GM12878 (cell line): ENCODE data around the gene RALGDS.

Experiments
- EZH2 ChIP-seq: IDR thresholded peaks from 2 replicates; pipeline ENCODE4 v1.6.1; 2012; ENCODE audit warnings: low read depth, mild to moderate bottlenecking, control low read depth, inconsistent platforms, low read length, borderline replicate concordance; ENCODE audit not compliant: control insufficient read depth
- TF ChIP-seq, protein P1 (sequence below): fragments of 450-650 bp; IDR thresholded peaks from 2 replicates; pipeline ENCODE4 v1.6.1; 2017; ENCODE audit warnings: antibody characterized with exemption, mild to moderate bottlenecking, moderate library complexity

DNA sequence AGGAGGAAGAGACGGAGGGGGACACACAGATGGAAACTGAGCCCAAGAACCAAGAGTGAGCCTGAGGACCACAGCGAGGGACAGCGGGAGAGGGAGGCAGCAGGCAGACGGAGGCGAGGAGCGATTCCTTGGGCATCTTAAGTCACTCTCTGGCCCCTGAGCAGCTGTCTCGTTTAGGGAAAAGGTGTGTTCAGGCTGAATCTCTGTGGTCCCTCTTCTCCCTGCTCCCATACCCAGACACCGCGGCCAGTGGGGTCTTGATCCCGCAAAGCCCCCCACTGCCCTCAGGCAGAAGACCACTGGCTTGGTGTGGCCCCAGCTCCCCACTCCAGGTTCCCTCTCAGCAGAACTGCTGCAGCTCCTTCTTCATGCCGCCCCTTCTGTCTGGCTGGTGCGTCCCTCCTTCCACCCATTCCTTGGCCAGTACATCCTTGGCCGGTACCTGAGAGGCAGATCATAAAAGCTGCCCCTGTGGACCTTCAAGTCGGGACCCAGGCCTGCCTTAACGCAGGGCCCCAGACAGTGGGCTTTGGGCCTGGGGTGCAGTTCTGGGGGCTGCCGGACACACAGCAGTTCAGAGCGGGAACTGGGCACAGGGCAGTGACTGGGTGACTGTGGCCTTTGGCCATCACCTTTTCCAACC is 5.8 kb upstream of the RALGDS start:
- TF ChIP-seq, protein P1, sequence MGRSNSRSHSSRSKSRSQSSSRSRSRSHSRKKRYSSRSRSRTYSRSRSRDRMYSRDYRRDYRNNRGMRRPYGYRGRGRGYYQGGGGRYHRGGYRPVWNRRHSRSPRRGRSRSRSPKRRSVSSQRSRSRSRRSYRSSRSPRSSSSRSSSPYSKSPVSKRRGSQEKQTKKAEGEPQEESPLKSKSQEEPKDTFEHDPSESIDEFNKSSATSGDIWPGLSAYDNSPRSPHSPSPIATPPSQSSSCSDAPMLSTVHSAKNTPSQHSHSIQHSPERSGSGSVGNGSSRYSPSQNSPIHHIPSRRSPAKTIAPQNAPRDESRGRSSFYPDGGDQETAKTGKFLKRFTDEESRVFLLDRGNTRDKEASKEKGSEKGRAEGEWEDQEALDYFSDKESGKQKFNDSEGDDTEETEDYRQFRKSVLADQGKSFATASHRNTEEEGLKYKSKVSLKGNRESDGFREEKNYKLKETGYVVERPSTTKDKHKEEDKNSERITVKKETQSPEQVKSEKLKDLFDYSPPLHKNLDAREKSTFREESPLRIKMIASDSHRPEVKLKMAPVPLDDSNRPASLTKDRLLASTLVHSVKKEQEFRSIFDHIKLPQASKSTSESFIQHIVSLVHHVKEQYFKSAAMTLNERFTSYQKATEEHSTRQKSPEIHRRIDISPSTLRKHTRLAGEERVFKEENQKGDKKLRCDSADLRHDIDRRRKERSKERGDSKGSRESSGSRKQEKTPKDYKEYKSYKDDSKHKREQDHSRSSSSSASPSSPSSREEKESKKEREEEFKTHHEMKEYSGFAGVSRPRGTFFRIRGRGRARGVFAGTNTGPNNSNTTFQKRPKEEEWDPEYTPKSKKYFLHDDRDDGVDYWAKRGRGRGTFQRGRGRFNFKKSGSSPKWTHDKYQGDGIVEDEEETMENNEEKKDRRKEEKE: no peak
- no peak for TF ChIP-seq EZH2
